Lower leg skin (tissue), 3 donors: ENCODE data around the gene LCN12.

Source experiments
- CTCF ChIP-seq, 3 donors: fragments of 450-650 bp; IDR thresholded peaks; one replicate each; pipeline ENCODE4 v1.5.1; 2016; ENCODE audit warnings: antibody characterized with exemption in 3 of 3, mild to moderate bottlenecking in 3 of 3, moderate library complexity in 2 of 3
- POLR2A ChIP-seq, 2 donors: fragments of 450-650 bp; IDR thresholded peaks; one replicate each; pipeline ENCODE4 v1.6.1; 2016 to 2017; ENCODE audit warnings: antibody characterized with exemption in 2 of 2, mild to moderate bottlenecking in 1 of 2, moderate library complexity in 1 of 2

- TF ChIP-seq CTCF (IDR thresholded peaks at IDR 0.05), result no peak
- no peak for TF ChIP-seq POLR2A (IDR thresholded peaks at IDR 0.05)
These were observed 3.3 kb downstream of the LCN12 start for GRCh38 chr9:136955202-136955942.
